COLO829 (cell line): ENCODE data around the gene MYT1.
"Not testable (repeated sequence)": the region's sequence is repeated elsewhere in the genome, so short reads cannot be mapped to it uniquely, and the experiment has no call there.

Experiments
- DNase-seq: peaks from one replicate; pipeline ENCODE4 v3.0.0; 2012; ENCODE audit warnings: low spot score

Gene MYT1

DNA sequence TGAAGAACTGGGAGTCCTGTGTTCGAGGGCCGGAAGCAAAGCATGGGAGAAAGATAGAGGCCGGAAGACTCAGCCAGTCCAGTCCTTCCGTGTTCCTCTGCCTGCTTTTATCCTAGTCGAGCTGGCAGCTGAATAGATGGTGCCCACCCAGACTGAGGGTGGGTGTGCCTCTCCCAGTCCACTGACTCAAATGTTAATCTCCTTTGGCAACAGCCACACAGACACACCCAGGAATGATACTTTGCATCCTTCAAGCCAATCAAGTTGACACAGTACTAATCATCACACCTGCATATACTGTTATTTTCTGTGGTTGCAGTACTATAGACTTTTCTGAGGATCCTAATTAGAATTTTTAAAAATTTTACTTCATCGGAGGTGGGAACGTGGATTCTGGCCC lies 112.6 kb downstream of the MYT1 start:
- DNase-seq: no peak

DNA sequence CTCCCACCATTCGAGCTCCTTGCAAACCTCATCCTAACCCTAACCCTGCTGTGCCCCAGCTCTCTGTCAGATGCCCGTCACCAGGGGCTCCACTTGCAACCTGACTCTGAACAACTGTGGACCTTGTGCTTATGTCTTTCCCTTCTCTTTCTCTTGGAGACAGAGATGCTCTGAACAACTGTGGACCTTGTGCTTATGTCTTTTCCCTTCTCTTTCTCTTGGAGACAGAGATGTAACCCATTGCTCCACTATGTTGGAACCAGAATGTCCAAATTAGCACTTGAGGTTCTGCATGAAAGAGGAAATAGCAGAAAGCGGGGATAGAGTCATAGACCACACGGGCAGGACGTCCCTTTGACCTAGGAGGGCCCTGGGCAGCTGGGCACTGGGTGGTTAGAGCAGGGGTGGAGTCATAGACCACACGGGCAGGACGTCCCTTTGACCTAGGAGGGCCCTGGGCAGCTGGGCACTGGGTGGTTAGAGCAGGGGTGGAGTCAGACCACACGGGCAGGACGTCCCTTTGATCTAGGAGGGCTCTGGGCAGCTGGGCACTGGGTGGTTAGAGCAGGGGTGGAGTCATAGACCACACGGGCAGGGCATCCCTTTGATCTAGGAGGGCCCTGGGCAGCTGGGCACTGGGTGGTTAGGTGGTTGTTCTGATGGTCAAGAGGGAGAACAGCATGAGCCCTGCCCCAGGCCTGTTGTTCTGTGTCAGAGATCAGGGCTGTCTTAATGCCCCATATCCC lies 113.5 kb downstream of the MYT1 start:
- no peak for DNase-seq

GRCh38 chr20:64278317-64278681 lies 114.0 kb downstream of the MYT1 start:
- DNase-seq: no peak

DNA sequence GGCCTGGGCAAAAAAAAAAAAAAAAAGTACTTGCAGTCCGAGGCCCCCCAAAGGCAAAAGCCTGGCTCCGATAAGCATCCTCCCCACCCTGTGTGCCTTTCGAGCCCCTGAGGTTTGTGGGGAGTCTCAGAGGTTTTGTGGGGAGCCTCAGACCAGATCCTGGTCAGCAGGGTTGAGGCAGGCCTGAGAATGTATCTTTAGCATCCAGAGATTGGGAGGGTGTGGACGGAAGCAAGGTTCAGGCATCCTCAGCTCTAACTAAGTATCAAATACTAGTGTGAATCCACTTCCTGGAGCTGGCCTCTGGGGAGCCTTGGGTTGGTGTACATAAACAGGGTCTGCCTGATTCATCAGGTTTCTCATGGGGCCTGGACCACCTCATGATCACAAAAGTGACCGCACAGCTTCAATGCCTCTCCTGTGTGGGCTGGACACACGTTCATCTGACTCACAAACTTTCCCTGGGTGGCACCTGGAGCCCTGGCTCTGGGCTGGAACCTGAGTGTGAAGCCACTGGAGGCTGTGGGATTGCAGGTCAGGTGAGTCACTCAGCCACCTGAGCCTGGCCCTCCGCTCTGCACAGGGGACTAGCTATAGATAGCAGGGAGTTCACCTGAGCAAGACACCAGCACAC lies 115.7 kb downstream of the MYT1 start:
- DNase-seq: no peak

GRCh38 chr20:64280460-64280843 lies 116.2 kb downstream of the MYT1 start:
- DNase-seq: no peak

GRCh38 chr20:64283646-64284045 lies 119.4 kb downstream of the MYT1 start:
- DNase-seq: no peak

DNA sequence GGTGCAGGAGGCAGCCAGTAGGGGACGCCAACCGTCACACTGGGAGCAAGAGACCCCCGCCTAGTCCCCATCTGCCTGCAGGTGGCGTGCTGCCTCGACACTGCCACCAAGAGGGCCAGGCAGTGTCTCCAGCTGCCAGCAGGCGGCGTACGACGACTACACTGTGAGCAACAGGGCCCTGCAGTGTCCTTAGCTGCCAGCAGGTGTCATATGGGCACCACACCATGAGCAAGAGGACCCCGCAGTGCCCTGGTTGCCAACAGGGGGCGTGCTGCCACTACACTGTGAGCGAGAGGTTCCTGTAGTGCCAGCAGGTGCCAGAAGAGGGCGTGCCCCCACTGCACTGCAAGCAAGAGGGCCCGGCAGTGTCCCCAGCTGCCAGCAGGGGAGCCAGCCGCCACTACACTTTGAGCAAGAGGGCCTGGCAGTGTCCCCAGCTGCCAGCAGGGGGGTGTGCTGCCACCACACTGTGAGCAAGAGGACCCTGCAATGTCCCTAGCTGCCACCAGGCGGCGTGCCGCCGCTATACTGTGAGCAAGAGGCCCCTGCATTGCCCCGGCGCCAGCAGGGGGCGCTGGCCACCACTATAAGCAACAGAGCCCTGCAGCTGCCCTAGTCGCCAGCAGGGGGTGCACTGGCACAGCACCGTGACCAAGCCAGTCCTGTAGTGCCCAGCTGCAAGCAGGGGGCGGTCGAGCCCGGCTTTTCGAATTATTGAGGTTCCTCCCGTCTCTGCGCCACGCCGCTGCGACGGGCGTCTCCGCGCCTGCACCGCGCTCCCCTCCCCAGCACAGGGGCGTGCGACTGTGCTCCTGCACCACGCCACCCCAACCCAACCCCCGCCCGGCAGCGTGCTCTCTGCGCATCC lies 121.6 kb downstream of the MYT1 start:
- DNase-seq: not testable (repeated sequence)

DNA sequence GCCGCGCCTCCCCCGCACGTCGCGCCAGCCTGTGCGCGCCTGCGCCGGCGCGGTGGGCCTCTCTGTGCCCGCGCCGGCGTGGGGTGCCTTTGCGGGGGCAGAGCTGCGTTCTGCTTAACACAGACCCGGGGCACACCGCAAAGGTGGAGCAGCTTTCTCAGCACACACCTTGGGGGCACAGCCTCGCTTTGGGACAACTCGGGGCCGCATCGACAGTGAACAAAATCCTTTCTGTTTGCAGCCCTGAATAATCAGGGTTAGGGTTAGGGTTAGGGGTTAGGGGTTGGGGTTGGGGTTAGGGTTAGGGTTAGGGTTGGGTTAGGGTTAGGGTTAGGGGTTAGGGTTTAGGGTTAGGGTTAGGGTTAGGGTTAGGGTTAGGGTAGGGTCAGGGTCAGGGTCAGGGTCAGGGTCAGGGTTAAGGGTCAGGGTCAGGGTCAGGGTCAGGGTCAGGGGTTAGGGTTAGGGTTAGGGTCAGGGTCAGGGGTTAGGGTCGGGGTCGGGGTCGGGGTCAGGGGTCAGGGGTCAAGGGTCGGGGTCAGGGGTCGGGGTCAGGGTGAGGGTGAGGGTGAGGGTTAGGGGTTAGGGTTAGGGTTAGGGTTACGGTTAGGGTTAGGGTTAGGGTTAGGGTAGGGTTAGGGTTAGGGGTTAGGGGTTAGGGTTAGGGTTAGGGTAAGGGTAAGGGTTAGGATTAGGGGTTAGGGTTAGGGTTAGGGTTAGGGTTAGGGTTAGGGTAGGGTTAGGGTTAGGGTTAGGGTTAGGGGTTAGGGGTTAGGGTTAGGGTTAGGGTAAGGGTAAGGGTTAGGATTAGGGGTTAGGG lies 122.4 kb downstream of the MYT1 start:
- DNase-seq: not testable (repeated sequence)

DNA sequence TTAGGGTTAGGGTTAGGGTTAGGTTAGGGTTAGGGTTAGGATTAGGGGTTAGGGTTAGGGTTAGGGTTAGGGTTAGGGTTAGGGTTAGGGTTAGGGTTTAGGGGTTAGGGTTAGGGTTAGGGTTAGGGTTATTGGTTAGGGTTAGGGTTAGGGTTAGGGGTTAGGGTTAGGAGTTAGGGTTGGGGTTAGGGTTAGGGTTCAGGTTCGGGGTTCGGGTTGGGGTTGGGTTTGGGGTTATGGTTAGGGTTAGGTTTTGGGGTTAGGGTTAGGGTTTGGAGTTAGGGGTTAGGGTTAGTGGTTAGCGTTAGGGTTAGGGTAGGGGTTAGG lies 123.0 kb downstream of the MYT1 start:
- not testable (repeated sequence) for DNase-seq
